GM18951 (cell line): ENCODE results near the gene RASL10A.

Experiments used
- POLR2A ChIP-seq: IDR thresholded peaks from 4 replicates; pipeline ENCODE4 v1.6.1; 2011; ENCODE audit warnings: mild to moderate bottlenecking; ENCODE audit not compliant: insufficient read length, insufficient read depth; ENCODE audit errors: extremely low read depth
- in situ Hi-C: fragments of 300-500 bp; cut with MboI; formaldehyde crosslinking; loops from one replicate; pipeline ENCODE4 v1.12.0; 2022; ENCODE audit warnings: low sequenced_read_pairs, mixed read lengths, inconsistent platforms; ENCODE audit not compliant: unreplicated experiment

RASL10A gene

DNA sequence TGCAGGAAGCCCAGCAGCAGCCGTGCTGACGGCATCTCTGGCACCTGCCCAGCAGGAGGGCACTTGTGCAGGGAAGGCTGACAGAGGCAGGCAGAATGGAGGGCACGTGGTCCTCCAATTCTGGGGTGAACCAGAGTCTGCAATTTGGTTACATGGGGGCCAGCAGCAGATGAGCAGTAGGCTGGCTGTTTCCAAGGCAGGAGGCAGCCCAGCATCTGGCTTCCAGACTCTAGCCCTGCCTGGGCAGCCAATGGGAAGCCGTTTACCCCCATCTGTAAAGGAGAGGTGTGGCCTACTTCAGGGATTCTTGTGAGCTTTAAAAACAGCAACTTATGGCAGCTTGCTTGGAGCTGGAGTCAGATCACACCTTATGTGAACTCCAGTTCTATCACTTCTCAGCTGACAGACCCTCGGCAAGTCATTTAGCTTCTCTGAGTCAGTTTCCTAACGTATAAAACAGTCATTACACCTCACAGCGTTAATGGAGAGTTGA lies 27.9 kb upstream of the RASL10A start:
- in situ Hi-C loops: no loop called here
- no peak for TF ChIP-seq POLR2A

GRCh38 chr22:29342577-29343312 lies 27.2 kb upstream of the RASL10A start:
- in situ Hi-C loops: no loop called here
- no peak for TF ChIP-seq POLR2A

GRCh38 chr22:29342177-29342576 lies 26.7 kb upstream of the RASL10A start:
- in situ Hi-C loops: no loop called here

GRCh38 chr22:29341849-29342127 lies 26.3 kb upstream of the RASL10A start:
- no peak for TF ChIP-seq POLR2A
- in situ Hi-C loops: no loop called here

More at GRCh38 chr22:29342177-29342576, 26.7 kb upstream of the RASL10A start:
- TF ChIP-seq POLR2A: no peak

- in situ Hi-C loops: no loop called here
- TF ChIP-seq POLR2A: no peak
Measured at GRCh38 chr22:29341056-29341848, 25.8 kb upstream of the RASL10A start.

DNA sequence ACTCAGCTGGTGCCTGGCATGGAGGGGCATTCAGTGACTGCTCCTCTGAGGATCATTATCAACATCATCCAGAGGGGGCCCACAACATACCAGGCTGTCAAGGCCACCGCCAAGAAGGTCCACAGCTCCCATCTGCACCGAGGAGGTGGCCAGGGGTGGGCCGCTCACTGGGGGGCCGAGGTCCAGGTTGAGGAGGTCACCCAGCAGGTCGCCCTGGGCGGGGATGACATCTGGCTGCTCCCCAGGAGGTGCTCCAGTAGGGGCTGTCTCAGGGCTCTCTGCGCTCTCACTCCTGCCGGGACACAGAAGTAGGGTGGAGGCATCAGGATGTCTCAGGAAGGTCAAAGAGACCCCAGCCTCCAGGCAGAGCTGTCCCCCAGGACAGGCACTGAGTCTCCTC lies 25.1 kb upstream of the RASL10A start:
- no peak for TF ChIP-seq POLR2A
- in situ Hi-C loops: no loop called here

- TF ChIP-seq POLR2A: no peak
- in situ Hi-C loops: no loop called here
Measured at GRCh38 chr22:29339381-29340235, 24.1 kb upstream of the RASL10A start.

- TF ChIP-seq POLR2A: no peak
Measured at GRCh38 chr22:29338398-29338797, 22.9 kb upstream of the RASL10A start.

GRCh38 chr22:29337631-29338284 lies 22.3 kb upstream of the RASL10A start:
- TF ChIP-seq POLR2A: no peak
- in situ Hi-C loops: no loop called here

More at GRCh38 chr22:29338398-29338797, 22.9 kb upstream of the RASL10A start:
- in situ Hi-C loops: no loop called here

- in situ Hi-C loops: no loop called here
- no peak for TF ChIP-seq POLR2A
Measured at GRCh38 chr22:29336751-29337490, 21.4 kb upstream of the RASL10A start.

DNA sequence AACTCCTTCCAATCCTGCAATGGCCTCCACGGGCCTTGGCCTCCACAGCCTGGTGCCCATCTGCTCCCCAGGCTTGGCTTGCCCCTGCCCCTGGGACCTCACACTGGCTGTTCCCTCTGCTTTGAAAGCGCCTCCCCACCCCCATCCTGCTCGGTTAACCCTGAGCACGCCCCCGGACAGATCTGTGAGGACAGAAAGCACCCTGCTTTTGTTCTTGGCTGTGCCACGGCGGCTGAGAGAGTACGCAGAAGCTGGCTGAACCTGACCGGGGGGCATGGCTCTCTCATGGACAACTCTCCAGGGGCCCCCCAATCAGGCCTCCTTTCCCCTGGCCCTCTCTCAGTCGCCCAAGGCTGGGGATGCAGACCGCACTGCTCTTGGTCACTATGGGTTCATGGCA lies 20.2 kb upstream of the RASL10A start:
- in situ Hi-C loops: no loop called here
- no peak for TF ChIP-seq POLR2A

DNA sequence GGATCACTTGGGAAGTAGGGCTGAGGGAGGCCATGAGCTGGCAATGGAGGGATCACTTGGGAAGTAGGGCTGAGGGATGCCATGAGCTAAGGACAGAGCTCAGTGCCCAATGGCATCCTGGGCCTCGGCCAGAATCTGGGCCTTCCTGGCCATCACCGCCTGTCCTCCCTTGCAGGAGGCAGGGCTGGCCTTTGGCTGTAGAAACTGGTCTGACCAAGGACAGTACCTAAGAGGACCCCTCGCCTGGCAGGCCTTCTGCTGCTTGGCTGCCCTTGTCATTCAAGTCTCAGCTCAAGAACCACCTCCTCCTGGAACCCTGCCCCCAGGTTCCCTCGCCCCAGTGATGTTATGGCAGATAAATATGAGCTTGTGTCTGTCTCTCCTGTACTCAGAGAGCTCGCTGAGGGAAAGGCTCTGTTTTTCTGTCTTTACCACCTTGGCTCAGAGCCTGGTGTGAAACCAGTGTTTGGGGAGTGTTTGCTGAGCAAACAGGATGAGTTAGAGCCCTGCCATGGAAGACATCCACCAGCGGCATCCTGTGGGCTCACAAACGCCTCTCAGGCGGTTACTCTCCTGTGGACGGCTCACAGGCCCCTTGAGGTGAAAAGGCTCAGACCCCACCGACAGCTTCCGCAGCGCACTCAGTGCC lies 19.3 kb upstream of the RASL10A start:
- in situ Hi-C loops: no loop called here

More for the DNA sequence above, 19.3 kb upstream of the RASL10A start:
- TF ChIP-seq POLR2A: no peak
